ENCODE data around the gene IL3.

DNA sequence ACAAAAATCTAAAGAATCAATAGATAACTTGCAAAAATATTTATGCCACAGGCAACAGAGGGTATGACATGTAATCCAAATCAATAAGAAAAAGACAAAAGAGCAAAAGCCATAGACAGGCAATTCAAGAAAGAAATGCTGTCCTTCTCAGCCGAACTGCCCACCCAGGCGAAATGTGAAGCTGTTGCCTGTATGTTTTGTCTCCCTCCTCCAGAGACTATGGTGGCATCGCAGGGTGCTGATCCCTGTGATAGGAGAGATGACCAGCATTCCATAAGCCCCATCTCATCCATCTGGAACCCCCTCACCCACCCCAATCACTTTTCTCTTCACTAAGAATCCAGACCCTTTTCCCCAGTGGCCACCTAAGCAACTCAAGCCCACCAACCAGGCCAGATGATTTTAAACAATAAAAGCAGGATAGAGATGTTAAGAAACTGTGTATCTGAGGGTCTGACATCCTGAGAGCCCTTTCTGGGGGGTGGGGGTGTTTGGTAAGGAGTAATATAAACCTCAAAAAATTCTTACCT, 43.7 kb upstream of the IL3 start:
- TF ChIP-seq, protein P1, sequence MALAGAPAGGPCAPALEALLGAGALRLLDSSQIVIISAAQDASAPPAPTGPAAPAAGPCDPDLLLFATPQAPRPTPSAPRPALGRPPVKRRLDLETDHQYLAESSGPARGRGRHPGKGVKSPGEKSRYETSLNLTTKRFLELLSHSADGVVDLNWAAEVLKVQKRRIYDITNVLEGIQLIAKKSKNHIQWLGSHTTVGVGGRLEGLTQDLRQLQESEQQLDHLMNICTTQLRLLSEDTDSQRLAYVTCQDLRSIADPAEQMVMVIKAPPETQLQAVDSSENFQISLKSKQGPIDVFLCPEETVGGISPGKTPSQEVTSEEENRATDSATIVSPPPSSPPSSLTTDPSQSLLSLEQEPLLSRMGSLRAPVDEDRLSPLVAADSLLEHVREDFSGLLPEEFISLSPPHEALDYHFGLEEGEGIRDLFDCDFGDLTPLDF (CRISPR knock-in tag; IDR thresholded peaks at IDR 0.05): no peak
- no peak for TF ChIP-seq ZNF416 (CRISPR knock-in tag; IDR thresholded peaks at IDR 0.05)
- TF ChIP-seq, protein P2, sequence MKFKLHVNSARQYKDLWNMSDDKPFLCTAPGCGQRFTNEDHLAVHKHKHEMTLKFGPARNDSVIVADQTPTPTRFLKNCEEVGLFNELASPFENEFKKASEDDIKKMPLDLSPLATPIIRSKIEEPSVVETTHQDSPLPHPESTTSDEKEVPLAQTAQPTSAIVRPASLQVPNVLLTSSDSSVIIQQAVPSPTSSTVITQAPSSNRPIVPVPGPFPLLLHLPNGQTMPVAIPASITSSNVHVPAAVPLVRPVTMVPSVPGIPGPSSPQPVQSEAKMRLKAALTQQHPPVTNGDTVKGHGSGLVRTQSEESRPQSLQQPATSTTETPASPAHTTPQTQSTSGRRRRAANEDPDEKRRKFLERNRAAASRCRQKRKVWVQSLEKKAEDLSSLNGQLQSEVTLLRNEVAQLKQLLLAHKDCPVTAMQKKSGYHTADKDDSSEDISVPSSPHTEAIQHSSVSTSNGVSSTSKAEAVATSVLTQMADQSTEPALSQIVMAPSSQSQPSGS (CRISPR knock-in tag; IDR thresholded peaks at IDR 0.05; ENCODE audit: borderline replicate concordance, low read depth): no peak
- TF ChIP-seq, protein P3, sequence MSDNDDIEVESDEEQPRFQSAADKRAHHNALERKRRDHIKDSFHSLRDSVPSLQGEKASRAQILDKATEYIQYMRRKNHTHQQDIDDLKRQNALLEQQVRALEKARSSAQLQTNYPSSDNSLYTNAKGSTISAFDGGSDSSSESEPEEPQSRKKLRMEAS (CRISPR knock-in tag; IDR thresholded peaks at IDR 0.05): no peak
- TF ChIP-seq, protein P4, sequence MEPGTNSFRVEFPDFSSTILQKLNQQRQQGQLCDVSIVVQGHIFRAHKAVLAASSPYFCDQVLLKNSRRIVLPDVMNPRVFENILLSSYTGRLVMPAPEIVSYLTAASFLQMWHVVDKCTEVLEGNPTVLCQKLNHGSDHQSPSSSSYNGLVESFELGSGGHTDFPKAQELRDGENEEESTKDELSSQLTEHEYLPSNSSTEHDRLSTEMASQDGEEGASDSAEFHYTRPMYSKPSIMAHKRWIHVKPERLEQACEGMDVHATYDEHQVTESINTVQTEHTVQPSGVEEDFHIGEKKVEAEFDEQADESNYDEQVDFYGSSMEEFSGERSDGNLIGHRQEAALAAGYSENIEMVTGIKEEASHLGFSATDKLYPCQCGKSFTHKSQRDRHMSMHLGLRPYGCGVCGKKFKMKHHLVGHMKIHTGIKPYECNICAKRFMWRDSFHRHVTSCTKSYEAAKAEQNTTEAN (CRISPR knock-in tag; IDR thresholded peaks at IDR 0.05): no peak
- TF ChIP-seq NFATC4 (CRISPR knock-in tag; IDR thresholded peaks at IDR 0.05): no peak

Measured in WTC11 (cell line).